GM19467 (cell line): ENCODE measurements around the gene GMDS.

Experiments
- ATAC-seq: cut with Tn5 transposase; IDR thresholded peaks from one replicate; pipeline ENCODE4 v1.9.1; 2021; ENCODE audit warnings: mild to moderate bottlenecking, moderate library complexity; ENCODE audit not compliant: unreplicated experiment

The GMDS gene

GRCh38 chr6:1622220-1622850 lies 623.1 kb downstream of the GMDS start:
- no peak for ATAC-seq

DNA sequence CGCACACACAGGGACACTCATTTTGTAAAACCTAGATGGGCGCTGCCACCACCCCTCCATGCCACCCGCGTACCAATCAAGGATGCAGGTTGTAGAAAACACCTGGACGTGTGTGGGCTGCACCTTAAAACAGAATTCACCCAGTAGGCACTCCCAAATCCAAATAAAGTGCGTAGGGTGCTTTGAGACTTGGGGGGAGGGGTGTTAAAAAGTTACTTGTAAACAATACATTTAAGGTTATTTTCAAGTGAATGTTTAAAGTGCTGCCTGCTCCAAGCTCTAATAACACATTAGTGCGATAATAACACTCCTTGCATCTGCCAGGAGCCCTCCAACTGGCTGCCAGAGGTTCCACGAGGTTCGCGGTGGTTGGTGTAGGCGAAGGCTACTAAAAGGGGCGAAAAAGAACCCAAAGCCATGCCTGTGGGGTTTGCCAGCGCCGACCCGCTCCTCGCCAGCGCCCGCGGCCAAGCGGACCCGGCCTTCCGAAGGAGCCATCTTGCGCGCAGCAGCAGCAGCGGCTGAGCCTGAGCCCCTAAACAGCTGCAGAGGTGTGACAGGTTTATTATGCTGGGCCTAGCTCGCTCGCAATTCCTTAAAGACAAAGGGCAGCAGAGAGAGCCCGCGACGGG lies 624.2 kb downstream of the GMDS start:
- no peak for ATAC-seq

DNA sequence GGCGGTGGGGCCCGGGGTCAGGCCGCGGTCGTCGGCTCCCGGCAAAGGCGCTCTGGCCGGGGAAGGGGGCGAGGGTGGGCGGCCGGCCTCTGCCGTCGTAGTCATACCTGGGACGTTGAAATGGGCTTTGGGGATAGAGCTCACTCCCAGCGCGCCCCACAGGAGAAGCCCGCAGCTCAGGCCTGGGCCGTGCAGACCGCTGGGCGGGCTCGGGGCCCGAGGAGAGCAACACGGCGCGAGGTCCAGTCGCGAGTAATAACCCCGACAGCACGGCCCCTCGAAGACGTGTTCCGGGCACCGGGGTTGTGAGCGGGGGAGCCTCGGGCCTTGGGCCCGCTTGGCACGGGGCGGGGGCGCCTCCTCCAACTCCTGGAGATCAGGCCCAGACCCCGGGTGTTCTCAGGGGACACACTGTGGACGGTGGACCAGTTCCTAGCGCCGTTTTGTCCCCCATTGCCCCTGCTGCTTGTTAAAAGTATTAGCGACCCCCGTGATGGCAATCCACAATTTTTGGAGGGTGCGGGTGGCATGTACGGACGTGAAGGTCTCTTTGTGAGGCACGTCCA lies 624.8 kb downstream of the GMDS start:
- no peak for ATAC-seq

DNA sequence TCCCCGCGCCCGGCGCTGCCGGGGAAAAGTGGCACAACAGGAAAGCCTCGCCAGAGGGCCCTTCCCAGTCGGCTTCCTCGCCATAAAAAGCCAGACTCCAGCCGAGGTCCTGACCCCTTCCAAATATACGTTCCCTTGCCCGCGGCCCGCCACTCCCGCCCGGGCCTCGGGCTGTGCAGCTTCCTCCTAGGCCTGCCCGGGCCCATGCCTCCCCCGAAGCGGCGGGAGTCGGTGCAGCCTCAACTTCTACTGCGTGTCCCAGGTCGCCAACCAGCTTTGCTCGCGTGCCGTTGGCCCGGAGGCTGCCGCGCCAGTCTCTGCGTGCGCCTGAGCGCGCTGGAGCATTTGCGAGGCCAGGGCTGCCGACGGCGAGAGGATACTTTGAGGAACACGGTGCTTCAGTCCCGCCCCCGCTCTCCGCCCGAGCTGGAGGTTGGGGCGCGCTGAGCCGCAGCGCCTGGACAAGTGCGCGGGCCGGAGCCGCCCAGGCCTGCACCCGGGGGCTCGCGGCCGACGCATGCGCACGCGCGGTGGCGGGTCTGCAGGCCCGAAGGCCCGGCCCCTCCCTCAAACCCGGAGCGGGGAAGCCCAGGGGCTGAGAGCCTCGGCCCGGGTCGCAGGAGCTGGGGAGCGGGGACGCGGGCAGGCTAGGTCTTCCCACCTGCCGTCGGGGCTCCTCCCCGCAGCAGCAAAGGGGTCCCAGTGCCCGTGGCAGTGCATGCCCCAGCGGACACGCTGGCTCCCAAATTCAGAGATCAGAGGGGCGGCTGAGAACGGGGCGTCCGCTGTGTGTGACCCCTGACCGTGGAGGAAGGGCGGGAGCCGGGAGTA lies 625.5 kb downstream of the GMDS start:
- ATAC-seq = no peak

- ATAC-seq = no peak
These were observed 626.2 kb downstream of the GMDS start for GRCh38 chr6:1619098-1619672.

- ATAC-seq = no peak
These were observed 626.9 kb downstream of the GMDS start for GRCh38 chr6:1618311-1619097.

DNA sequence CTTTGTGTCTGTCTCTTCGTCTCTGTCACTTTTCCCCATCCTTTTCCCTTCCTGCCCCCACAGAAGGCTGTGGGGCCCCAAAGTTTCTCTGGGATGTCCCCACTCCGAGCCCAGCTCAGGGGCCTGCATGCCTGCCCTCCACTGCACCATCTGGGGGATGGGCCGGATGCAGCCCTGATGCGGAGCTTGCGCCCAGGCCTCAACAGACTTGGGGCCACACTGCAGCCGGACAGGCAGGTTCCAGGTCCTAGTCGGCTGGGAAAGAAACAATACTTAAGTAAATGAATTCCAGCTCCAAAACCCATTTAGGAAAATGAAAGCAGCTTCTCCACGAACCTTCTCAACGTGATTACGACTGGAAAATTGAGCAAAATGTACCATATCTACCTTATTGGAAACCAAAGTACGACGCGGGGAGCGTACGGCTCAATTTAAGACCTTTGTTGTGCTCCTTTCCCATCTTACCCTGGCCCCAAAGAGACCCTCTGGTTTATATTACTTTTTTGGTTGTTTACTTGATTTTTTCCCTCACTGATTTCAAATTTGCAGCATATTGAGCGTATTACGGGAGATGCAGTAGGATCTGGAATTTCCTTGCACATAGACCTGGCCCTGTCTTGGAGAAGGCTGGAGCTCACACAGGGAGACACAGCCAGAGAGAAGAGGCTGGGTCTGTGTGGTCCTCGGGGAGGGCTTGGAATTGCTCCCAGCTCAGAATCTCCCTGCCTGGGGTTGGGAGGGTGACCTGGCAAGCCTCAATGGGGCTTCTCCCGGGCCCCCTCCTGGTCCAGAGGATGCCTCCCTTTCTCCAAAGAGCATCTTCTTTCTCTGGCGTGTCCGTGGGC lies 627.7 kb downstream of the GMDS start:
- ATAC-seq = no peak

DNA sequence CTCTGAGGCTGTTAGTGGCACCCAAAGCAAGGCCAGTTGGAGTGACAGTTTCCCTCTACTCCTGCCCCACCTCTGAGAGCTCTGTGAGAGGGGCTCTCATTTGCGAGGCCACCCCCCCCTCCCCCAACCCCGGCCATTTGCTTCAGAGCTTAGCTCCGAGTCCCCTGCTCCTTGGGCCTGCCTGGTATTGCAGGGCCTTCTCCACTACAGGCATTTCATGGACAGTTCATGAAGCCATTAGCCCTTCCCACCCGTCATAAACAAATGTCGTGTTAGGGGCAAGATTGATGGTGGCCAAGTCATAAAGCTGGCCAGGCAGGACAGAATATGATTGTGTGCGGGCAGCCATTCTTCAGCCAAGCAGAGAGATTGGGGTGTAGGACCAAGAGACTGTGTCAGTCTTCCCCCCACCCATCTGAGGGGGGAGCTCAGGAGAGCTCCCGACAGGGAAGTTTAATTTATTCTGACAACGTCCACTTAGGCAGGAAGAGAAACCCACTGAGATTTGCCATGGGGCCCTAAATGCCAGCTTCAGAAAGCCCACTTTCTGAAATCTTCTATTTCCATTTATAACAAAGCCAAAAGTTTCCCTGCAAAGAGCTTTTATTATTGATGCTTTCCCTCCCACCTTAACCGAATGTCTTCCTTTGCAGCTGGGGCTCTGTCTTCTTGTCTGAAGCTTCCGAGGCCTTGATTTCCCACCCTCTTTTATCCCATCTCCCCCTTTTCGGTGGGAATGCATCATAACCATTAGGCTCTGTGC lies 628.5 kb downstream of the GMDS start:
- no peak for ATAC-seq

- no peak for ATAC-seq
These were observed 629.5 kb downstream of the GMDS start for GRCh38 chr6:1615853-1616420.

DNA sequence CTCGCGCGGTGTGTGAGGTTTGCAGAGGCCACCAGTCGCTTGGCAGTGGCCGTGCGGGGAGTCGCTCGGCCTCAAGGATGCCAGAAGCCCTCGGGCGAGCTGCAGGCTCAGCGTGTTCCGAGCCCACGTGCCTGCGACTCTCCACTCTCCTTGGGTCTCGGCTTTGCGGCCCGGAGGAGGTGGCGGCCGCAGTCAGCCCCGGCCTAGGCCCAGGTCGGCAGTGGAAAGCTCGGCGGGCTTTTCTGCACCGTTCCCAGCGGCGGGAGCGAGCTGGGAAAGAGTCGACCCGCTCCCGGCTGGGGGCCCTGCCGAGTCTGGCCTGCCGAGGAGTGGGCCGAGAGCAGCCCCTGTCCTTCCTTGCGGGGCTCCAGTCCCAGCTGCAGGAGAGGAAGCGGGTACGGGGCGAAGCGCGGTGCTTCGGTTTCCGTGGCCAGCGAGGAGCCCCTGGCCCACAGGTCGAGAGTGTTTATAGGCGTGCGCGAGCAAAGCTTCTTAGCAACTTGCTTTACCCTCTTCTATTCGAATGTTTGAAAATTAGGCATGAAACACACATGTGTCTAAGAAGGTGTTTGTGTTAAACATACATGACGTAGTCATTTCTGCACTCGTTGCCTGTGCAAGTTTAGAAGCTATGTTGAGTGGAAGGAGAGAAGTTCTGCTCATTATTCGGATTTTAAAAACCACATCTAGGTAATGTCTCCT lies 630.1 kb downstream of the GMDS start:
- no peak for ATAC-seq

DNA sequence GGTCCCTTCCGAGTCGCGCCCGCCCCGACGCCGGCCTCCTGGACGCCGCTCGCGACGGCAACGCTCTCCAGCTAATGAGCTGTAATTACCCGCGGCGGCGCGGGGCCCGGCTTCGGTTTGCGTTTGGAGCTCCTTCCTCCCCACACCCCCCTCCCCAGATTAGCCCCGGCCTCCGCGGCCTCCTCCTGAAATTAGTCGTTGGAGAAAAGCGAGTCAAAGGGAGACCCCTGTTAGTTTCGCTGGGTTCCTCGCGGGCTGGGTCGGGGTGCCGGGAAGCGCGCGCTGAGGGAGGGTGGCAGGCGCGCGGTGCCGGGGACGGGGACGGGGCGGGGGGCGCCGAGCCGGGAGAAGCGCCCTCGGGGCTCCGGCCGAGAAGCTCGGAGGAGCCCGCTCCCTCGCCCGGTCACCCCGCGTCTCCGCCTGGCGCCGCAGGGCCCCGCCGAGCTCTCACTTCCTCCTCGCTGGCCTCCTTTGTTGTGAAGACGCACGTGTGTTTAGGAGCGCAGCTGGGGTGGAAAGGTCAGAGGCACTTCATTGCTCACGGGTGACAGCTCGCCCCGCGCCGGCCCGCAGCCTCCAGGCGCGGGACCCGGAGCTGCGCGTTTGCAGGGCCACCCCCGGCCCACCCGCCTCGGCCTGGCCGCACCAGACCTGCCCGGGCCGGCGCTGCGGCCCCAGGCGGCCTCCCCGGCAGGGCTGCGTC lies 630.8 kb downstream of the GMDS start:
- no peak for ATAC-seq

- no peak for ATAC-seq
These were observed 631.5 kb downstream of the GMDS start for GRCh38 chr6:1613688-1614447.

GRCh38 chr6:1613346-1613687 lies 632.1 kb downstream of the GMDS start:
- ATAC-seq = no peak

- ATAC-seq = no peak
These were observed 632.5 kb downstream of the GMDS start for GRCh38 chr6:1612974-1613306.

GRCh38 chr6:1612299-1612973 lies 633.0 kb downstream of the GMDS start:
- no peak for ATAC-seq

GRCh38 chr6:1611572-1612298 lies 633.7 kb downstream of the GMDS start:
- no peak for ATAC-seq
